PC-9 (cell line): ENCODE results near the gene DPPA5.

Experiments
- CTCF ChIP-seq: fragments of 200-600 bp; sonication (generic); conservative IDR thresholded peaks from 2 replicates; pipeline ENCODE4 v1.6.1; 2017; ENCODE audit warnings: mixed run types, antibody characterized with exemption, mild to moderate bottlenecking, moderate library complexity
- EZH2 ChIP-seq: fragments of 200-600 bp; sonication (generic); IDR thresholded peaks from 2 replicates; pipeline ENCODE4 v1.8.0; 2017; ENCODE audit warnings: antibody characterized with exemption, low read depth

GRCh38 chr6:73375216-73375615 is 21.1 kb upstream of the DPPA5 start:
- TF ChIP-seq CTCF (no peak), EZH2 (no peak)
